Measurements from ENCODE around the gene PRMT7. TPM values are rescaled to one million over a fixed set of nuclear protein-coding genes. Genes with fewer than 3 reads are reported as not detected.

Gene PRMT7
- total RNA-seq, 1 experiment from 2014 or later = 59.3 TPM

DNA sequence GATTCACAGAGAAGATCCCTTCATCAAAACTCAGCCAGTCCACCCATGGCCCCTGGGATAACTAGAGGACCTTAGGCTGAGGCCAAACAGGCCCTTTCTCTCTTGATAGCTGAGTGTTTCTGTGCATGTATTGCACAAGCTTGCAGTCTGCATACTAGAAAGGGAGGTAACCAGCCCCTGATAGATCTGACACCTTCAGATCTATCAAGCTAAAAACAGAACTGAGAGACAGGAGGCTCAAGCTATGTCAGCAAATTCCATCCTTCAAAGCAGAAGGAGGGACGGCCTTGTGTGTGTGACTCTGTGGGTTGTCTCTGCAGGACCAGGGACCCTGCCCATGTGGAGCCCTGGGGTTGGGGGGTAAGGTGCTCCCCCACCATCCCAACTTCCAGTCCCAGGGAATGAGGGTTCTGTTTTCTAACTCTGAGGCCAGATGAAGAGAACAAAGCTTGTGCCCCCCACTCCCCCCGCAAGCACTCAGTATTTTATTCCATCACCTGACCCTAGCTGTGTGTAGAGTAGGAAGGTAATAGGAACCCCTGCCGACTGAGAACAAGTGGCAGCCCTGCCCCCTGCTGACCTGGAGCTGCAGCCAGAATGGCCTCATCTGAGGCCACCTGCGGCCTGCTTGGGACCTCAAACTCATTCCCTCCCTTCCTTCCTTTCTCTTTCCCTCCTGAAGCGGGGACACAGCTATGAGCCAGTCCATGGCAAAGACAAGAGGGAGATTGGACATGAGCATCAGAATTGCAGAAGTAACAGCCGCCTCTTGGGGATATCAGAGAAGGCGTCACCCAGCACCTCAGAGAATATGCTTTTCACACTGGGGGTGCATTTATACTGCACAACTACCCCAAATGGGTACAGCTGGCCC is 73.7 kb downstream of the PRMT7 start:
- TF ChIP-seq, protein P1, sequence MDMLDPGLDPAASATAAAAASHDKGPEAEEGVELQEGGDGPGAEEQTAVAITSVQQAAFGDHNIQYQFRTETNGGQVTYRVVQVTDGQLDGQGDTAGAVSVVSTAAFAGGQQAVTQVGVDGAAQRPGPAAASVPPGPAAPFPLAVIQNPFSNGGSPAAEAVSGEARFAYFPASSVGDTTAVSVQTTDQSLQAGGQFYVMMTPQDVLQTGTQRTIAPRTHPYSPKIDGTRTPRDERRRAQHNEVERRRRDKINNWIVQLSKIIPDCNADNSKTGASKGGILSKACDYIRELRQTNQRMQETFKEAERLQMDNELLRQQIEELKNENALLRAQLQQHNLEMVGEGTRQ (CRISPR knock-in tag; IDR thresholded peaks at IDR 0.05) = 0 out of 2 replicates have a peak, but pooled peaks have one; percentile 22
- TF ChIP-seq, protein P2, sequence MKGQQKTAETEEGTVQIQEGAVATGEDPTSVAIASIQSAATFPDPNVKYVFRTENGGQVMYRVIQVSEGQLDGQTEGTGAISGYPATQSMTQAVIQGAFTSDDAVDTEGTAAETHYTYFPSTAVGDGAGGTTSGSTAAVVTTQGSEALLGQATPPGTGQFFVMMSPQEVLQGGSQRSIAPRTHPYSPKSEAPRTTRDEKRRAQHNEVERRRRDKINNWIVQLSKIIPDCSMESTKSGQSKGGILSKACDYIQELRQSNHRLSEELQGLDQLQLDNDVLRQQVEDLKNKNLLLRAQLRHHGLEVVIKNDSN (CRISPR knock-in tag; IDR thresholded peaks at IDR 0.05) = no peak
- TF ChIP-seq ZNF423 (CRISPR knock-in tag; IDR thresholded peaks at IDR 0.05) (peak; percentile 93), NFE2L1 (CRISPR knock-in tag; IDR thresholded peaks at IDR 0.05) (no peak)
- no peaks in the 10 kb centered on the region for H3K9me3 Mint-ChIP-seq
- POLR2A ChIA-PET = no interaction called here
- ATAC-seq = peak; percentile 8; the same call in 1 of the 2 replicates
- no peak overlapping the region for H3K27ac Mint-ChIP-seq
- no peaks in the 10 kb centered on the region for H3K36me3 Mint-ChIP-seq
- peaks cover 47% of the 10 kb centered on the region for H3K4me1 Mint-ChIP-seq
- CTCF ChIA-PET = interaction anchor here (0.6 to 1.8 kb wide), 13 partner anchors 8 to 1166 kb away, joined by 3 to 16 read pairs (median 4); no protein-coding TSS in a partner anchor
- H3K4me3 Mint-ChIP-seq = no peak overlapping the region
- DNase-seq (ENCODE audit: low spot score) = no peak
- H3K27me3 Mint-ChIP-seq (ENCODE audit: low read depth) = no peaks in the 10 kb centered on the region

DNA sequence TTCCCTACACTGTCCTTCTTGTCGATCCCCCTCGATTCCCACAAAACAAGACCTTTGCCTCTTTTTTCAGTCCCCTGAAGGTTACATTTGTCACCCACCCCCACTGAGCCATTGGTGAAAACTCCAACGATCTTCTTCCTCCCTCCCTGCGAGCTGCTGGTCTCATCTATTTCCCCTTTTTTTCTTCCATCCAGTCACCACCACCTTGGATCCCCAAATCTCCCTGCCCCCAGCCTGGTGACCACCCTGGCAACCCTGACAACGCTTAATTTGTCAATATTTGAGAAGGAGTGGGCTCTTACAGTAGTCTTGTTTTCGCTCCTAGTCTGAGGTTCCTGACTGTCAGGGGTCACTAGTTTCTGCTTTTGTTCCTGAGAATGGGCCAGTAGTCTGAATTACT is 74.6 kb downstream of the PRMT7 start:
- H3K4me1 Mint-ChIP-seq = peaks cover 56% of the 10 kb centered on the region
- ChIA-PET CTCF (interaction anchor here (0.9 to 1.8 kb wide), 9 partner anchors 9 to 135 kb away, joined by 3 to 16 read pairs (median 5); no protein-coding TSS in a partner anchor), POLR2A (interaction anchor here (0.7 kb wide), 1 partner anchor 133 kb away, joined by 5 read pairs; no protein-coding TSS in a partner anchor)
- ATAC-seq = no peak
- H3K9me3 Mint-ChIP-seq = no peaks in the 10 kb centered on the region
- no peak for DNase-seq (ENCODE audit: low spot score)
- H3K27me3 Mint-ChIP-seq (ENCODE audit: low read depth) = no peaks in the 10 kb centered on the region
- TF ChIP-seq ZBTB21 (CRISPR knock-in tag; IDR thresholded peaks at IDR 0.05; ENCODE audit: borderline replicate concordance) (no peak), NR2C2 (CRISPR knock-in tag; IDR thresholded peaks at IDR 0.05) (no peak), KAT7 (CRISPR knock-in tag; IDR thresholded peaks at IDR 0.05; ENCODE audit: borderline replicate concordance) (no peak), NFYB (CRISPR knock-in tag; conservative IDR thresholded peaks at IDR 0.05; ENCODE audit: low read depth) (no peak), NFE2L1 (CRISPR knock-in tag; IDR thresholded peaks at IDR 0.05) (no peak)
- TF ChIP-seq, protein P3, sequence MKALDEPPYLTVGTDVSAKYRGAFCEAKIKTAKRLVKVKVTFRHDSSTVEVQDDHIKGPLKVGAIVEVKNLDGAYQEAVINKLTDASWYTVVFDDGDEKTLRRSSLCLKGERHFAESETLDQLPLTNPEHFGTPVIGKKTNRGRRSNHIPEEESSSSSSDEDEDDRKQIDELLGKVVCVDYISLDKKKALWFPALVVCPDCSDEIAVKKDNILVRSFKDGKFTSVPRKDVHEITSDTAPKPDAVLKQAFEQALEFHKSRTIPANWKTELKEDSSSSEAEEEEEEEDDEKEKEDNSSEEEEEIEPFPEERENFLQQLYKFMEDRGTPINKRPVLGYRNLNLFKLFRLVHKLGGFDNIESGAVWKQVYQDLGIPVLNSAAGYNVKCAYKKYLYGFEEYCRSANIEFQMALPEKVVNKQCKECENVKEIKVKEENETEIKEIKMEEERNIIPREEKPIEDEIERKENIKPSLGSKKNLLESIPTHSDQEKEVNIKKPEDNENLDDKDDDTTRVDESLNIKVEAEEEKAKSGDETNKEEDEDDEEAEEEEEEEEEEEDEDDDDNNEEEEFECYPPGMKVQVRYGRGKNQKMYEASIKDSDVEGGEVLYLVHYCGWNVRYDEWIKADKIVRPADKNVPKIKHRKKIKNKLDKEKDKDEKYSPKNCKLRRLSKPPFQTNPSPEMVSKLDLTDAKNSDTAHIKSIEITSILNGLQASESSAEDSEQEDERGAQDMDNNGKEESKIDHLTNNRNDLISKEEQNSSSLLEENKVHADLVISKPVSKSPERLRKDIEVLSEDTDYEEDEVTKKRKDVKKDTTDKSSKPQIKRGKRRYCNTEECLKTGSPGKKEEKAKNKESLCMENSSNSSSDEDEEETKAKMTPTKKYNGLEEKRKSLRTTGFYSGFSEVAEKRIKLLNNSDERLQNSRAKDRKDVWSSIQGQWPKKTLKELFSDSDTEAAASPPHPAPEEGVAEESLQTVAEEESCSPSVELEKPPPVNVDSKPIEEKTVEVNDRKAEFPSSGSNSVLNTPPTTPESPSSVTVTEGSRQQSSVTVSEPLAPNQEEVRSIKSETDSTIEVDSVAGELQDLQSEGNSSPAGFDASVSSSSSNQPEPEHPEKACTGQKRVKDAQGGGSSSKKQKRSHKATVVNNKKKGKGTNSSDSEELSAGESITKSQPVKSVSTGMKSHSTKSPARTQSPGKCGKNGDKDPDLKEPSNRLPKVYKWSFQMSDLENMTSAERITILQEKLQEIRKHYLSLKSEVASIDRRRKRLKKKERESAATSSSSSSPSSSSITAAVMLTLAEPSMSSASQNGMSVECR (CRISPR knock-in tag; IDR thresholded peaks at IDR 0.05; ENCODE audit: borderline replicate concordance) = no peak
- H3K27ac Mint-ChIP-seq = no peak overlapping the region
- H3K4me3 Mint-ChIP-seq = no peak overlapping the region
- no peaks in the 10 kb centered on the region for H3K36me3 Mint-ChIP-seq

DNA sequence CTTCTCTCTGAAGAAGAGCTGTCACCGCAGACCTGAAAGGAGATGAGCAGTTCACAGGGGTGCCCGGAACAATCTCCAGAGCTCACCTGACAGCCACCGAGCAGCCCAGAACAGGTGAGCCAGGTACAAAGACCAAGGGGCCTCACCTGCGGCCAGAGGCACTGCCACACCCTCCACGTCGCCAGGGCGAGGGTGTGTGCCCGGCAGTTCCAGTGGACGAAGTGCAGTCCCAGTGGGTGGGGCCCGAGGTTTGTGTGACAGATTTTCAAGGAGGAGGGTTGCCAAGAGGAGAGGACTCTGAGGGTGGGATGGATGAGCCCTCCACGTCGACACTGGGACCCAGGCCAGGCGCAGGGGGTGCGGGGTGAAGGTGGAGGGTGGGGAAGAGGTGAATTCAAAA is 75.8 kb downstream of the PRMT7 start:
- Mint-ChIP-seq H3K27me3 (ENCODE audit: low read depth) (no peaks in the 10 kb centered on the region), H3K9me3 (no peaks in the 10 kb centered on the region), H3K36me3 (no peaks in the 10 kb centered on the region), H3K27ac (no peak overlapping the region), H3K4me3 (no peak overlapping the region), H3K4me1 (peaks cover 56% of the 10 kb centered on the region)
- no peak for DNase-seq (ENCODE audit: low spot score)
- ChIA-PET POLR2A (interaction anchor here (0.5 kb wide), 1 partner anchor 781 kb away, joined by 4 read pairs; no protein-coding TSS in a partner anchor), CTCF (interaction anchor here (0.6 to 2.0 kb wide), 7 partner anchors 14 to 134 kb away, joined by 3 to 7 read pairs (median 4); no protein-coding TSS in a partner anchor)
- ATAC-seq = no peak
- TF ChIP-seq IRF2 (CRISPR knock-in tag; IDR thresholded peaks at IDR 0.05; ENCODE audit: borderline replicate concordance, low read depth) (no peak), JAZF1 (CRISPR knock-in tag; IDR thresholded peaks at IDR 0.05) (no peak), ZNF263 (CRISPR knock-in tag; IDR thresholded peaks at IDR 0.05; ENCODE audit: low read depth) (no peak), PRRX2 (CRISPR knock-in tag; IDR thresholded peaks at IDR 0.05) (no peak), ZBTB21 (CRISPR knock-in tag; IDR thresholded peaks at IDR 0.05; ENCODE audit: borderline replicate concordance) (no peak), NFE2L1 (CRISPR knock-in tag; IDR thresholded peaks at IDR 0.05) (no peak), NR1H2 (CRISPR knock-in tag; IDR thresholded peaks at IDR 0.05) (no peak), NFYB (CRISPR knock-in tag; conservative IDR thresholded peaks at IDR 0.05; ENCODE audit: low read depth) (no peak), TEAD1 (CRISPR knock-in tag; IDR thresholded peaks at IDR 0.05) (no peak)
- TF ChIP-seq, protein P1 (CRISPR knock-in tag; IDR thresholded peaks at IDR 0.05) = no peak
- TF ChIP-seq, protein P4, sequence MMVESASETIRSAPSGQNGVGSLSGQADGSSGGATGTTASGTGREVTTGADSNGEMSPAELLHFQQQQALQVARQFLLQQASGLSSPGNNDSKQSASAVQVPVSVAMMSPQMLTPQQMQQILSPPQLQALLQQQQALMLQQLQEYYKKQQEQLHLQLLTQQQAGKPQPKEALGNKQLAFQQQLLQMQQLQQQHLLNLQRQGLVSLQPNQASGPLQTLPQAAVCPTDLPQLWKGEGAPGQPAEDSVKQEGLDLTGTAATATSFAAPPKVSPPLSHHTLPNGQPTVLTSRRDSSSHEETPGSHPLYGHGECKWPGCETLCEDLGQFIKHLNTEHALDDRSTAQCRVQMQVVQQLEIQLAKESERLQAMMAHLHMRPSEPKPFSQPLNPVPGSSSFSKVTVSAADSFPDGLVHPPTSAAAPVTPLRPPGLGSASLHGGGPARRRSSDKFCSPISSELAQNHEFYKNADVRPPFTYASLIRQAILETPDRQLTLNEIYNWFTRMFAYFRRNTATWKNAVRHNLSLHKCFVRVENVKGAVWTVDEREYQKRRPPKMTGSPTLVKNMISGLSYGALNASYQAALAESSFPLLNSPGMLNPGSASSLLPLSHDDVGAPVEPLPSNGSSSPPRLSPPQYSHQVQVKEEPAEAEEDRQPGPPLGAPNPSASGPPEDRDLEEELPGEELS (CRISPR knock-in tag; IDR thresholded peaks at IDR 0.05) = no peak
- TF ChIP-seq, protein P5, sequence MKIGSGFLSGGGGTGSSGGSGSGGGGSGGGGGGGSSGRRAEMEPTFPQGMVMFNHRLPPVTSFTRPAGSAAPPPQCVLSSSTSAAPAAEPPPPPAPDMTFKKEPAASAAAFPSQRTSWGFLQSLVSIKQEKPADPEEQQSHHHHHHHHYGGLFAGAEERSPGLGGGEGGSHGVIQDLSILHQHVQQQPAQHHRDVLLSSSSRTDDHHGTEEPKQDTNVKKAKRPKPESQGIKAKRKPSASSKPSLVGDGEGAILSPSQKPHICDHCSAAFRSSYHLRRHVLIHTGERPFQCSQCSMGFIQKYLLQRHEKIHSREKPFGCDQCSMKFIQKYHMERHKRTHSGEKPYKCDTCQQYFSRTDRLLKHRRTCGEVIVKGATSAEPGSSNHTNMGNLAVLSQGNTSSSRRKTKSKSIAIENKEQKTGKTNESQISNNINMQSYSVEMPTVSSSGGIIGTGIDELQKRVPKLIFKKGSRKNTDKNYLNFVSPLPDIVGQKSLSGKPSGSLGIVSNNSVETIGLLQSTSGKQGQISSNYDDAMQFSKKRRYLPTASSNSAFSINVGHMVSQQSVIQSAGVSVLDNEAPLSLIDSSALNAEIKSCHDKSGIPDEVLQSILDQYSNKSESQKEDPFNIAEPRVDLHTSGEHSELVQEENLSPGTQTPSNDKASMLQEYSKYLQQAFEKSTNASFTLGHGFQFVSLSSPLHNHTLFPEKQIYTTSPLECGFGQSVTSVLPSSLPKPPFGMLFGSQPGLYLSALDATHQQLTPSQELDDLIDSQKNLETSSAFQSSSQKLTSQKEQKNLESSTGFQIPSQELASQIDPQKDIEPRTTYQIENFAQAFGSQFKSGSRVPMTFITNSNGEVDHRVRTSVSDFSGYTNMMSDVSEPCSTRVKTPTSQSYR (CRISPR knock-in tag; IDR thresholded peaks at IDR 0.05) = no peak
